K562 (cell line): ENCODE measurements around the gene BPI. TPM values are rescaled to one million over a fixed set of nuclear protein-coding genes. Genes with fewer than 3 reads are reported as not detected.

ENCODE experiments used
- ATAC-seq: fragments of 200-7000 bp; cut with Tn5 transposase; 3 replicates; pipeline ENCODE4 v1.9.1; 2020; ENCODE audit warnings: moderate library complexity
- BruUV-seq: library from RNA; stranded (reverse); fragments of 400-500 nt; replicated peaks from 2 replicates; lab custom pipeline; 2021; lab: Mats Ljungman, UMichigan
- CTCF ChIA-PET: fragments of 300-600 bp; formaldehyde crosslinking; extraction: SDS; loops from one replicate; lab custom pipeline; 2021; ENCODE audit warnings: low intra/inter-chr PET ratio; lab: Yijun Ruan, JAX
- POLR2A ChIA-PET: fragments of 300-600, 350-650 bp; sonication (Branson Sonifier 250); formaldehyde crosslinking; extraction: SDS; loops from one replicate; lab custom pipeline; 2021; ENCODE audit warnings: antibody characterized with exemption, inconsistent platforms; lab: Yijun Ruan, JAX
- DNase-seq, 4 experiments: peaks; one replicate each; pipeline versions ENCODE4 v3.0.0 to v3.0.0-alpha.2; 2011 to 2018; ENCODE audit warnings: low spot score in 3 of 4, mixed read lengths in 3 of 4; ENCODE audit errors: extremely low read depth in 1 of 4
- FAIRE-seq: peaks from 2 replicates; lab custom pipeline; 2011; peaks lifted over from hg19 to GRCh38; lab: Jason Lieb, UNC
- H2AFZ ChIP-seq: 2 replicates; pipeline ENCODE4 v1.6.0; 2011; ENCODE audit warnings: low read depth, low read length, control low read depth, inconsistent platforms
- H3K27ac ChIP-seq: fragments of 200-600 bp; 3 replicates; pipeline ENCODE4 v1.8.0; 2011; ENCODE audit warnings: low read depth, mild to moderate bottlenecking, control low read depth, inconsistent platforms, low read length, moderate library complexity, mixed read lengths; ENCODE audit errors: extremely low read depth
- H3K27me3 ChIP-seq, 2 experiments: fragments of 300-600 bp in 1 of 2; 2 replicates in 1 of 2; 3 replicates in 1 of 2; pipeline versions ENCODE4 v1.6.0 to v1.8.0; 2011; ENCODE audit warnings: inconsistent platforms in 2 of 2, low read length in 2 of 2, mild to moderate bottlenecking in 1 of 2, mixed read lengths in 1 of 2, moderate library complexity in 1 of 2; ENCODE audit not compliant: control insufficient read depth in 2 of 2, insufficient read depth in 2 of 2
- H3K36me3 ChIP-seq: fragments of 300-600 bp; 3 replicates; pipeline ENCODE4 v1.8.0; 2011; ENCODE audit warnings: mild to moderate bottlenecking, low read length, inconsistent platforms; ENCODE audit not compliant: control insufficient read depth, insufficient read depth
- H3K4me1 ChIP-seq, 2 experiments: fragments of 200-600 bp in 1 of 2; replicated peaks in 1 of 2; 2 replicates in 1 of 2; 3 replicates in 1 of 2; pipeline versions ENCODE4 v1.5.1 to v1.8.0; 2011; ENCODE audit warnings: inconsistent platforms in 2 of 2, low read length in 2 of 2, mild to moderate bottlenecking in 1 of 2, mixed read lengths in 1 of 2, moderate library complexity in 1 of 2; ENCODE audit not compliant: control insufficient read depth in 2 of 2, insufficient read depth in 2 of 2
- H3K4me2 ChIP-seq: 2 replicates; pipeline ENCODE4 v1.6.1; 2011; ENCODE audit warnings: low read length, control low read depth, inconsistent platforms, mixed read lengths; ENCODE audit not compliant: insufficient read depth
- H3K4me3 ChIP-seq: fragments of 200-600 bp; sonication (generic), shearing (Covaris generic); 2 replicates; pipeline ENCODE4 v1.5.1; 2016; ENCODE audit warnings: control low read depth, inconsistent platforms
- H3K79me2 ChIP-seq: fragments of 200-600 bp; 3 replicates; pipeline ENCODE4 v1.8.0; 2011; ENCODE audit warnings: low read length, inconsistent platforms; ENCODE audit not compliant: control insufficient read depth, insufficient read depth
- H3K9ac ChIP-seq, 2 experiments: 2 replicates each; pipeline versions ENCODE4 v1.6.0 to v1.6.1; 2011; ENCODE audit warnings: low read depth in 2 of 2, low read length in 2 of 2, control low read depth in 1 of 2, inconsistent platforms in 1 of 2, mild to moderate bottlenecking in 1 of 2, mixed read lengths in 1 of 2; ENCODE audit not compliant: insufficient read depth in 1 of 2
- H3K9me1 ChIP-seq: one replicate; pipeline ENCODE4 v1.6.0; 2011; ENCODE audit warnings: inconsistent platforms, mild to moderate bottlenecking, low read length, moderate library complexity; ENCODE audit not compliant: control insufficient read depth, insufficient read depth
- H3K9me3 ChIP-seq: replicated peaks from 2 replicates; pipeline ENCODE4 v1.5.1; 2011; ENCODE audit warnings: low read depth, low read length, inconsistent platforms; ENCODE audit not compliant: control insufficient read depth, insufficient read depth
- H4K20me1 ChIP-seq: replicated peaks from 2 replicates; pipeline ENCODE4 v1.6.1; 2011; ENCODE audit warnings: low read length, inconsistent platforms, mixed read lengths; ENCODE audit not compliant: control insufficient read depth, insufficient read depth
- BACH1 ChIP-seq: fragments of 200-800 bp; sonication (Bioruptor generic); IDR thresholded peaks from 2 replicates; pipeline ENCODE4 v1.6.1; 2016; ENCODE audit warnings: missing genetic modification characterization, missing compliant biosample characterization
- CXXC5 ChIP-seq: fragments of 250-450 bp; sonication (Bioruptor Pico); IDR thresholded peaks from 2 replicates; pipeline ENCODE4 v1.8.0; 2022; ENCODE audit warnings: inconsistent platforms, mild to moderate bottlenecking, moderate library complexity
- E2F4 ChIP-seq: sonication (generic); formaldehyde crosslinking; IDR thresholded peaks from 2 replicates; pipeline ENCODE4 v1.8.0; 2022; ENCODE audit warnings: mild to moderate bottlenecking, low read depth, missing genetic modification reagents
- EP400 ChIP-seq: fragments of 450-650 bp; IDR thresholded peaks from 2 replicates; pipeline ENCODE4 v1.6.1; 2017; ENCODE audit warnings: antibody characterized with exemption, mild to moderate bottlenecking, moderate library complexity
- FOXA1 ChIP-seq: fragments of 450-650 bp; IDR thresholded peaks from 2 replicates; pipeline ENCODE4 v1.6.1; 2016; ENCODE audit warnings: mild to moderate bottlenecking, borderline replicate concordance
- KDM1A ChIP-seq, 2 experiments: fragments of 450-650 bp; IDR thresholded peaks; 2 replicates each; pipeline ENCODE4 v1.6.1; 2016; ENCODE audit warnings: mild to moderate bottlenecking in 2 of 2
- MEF2A ChIP-seq: IDR thresholded peaks from 2 replicates; pipeline ENCODE4 v1.6.1; 2011; ENCODE audit warnings: low read depth, mild to moderate bottlenecking, low read length, moderate library complexity; ENCODE audit not compliant: control insufficient read depth
- MYC ChIP-seq, 2 experiments: fragments of 250-450 bp in 1 of 2; sonication (Bioruptor Pico) in 1 of 2; IDR thresholded peaks; 2 replicates each; pipeline versions ENCODE4 v1.5.1 to v1.6.1; 2012 to 2021; ENCODE audit warnings: low read depth in 2 of 2, borderline replicate concordance in 1 of 2, improper control_type of control experiment in 1 of 2, low read length in 1 of 2, mild to moderate bottlenecking in 1 of 2, moderate library complexity in 1 of 2
- RCOR1 ChIP-seq, 2 experiments: IDR thresholded peaks; 2 replicates each; pipeline ENCODE4 v1.6.1; 2012; ENCODE audit warnings: low read depth in 2 of 2, low read length in 2 of 2, borderline replicate concordance in 1 of 2, improper control_type of control experiment in 1 of 2
- RFX1 ChIP-seq: fragments of 450-650 bp; IDR thresholded peaks from 2 replicates; pipeline ENCODE4 v1.6.1; 2016; ENCODE audit warnings: mild to moderate bottlenecking, moderate library complexity
- WGBS: fragments of 100-300 bp; shearing (Covaris generic); methylation state at CpG from one replicate; pipeline ENCODE4 v1.1.6; 2016; ENCODE audit warnings: low coverage, mixed read lengths; ENCODE audit not compliant: insufficient coverage; ENCODE audit errors: missing lambda C conversion rate; 5-methylcytosine and 5-hydroxymethylcytosine counted together
- in situ Hi-C: fragments of 300-500 bp; cut with MboI; formaldehyde crosslinking; loops from 4 replicates; pipeline ENCODE4 v1.15.0; 2018; ENCODE audit warnings: inconsistent platforms, mixed read lengths
- intact Hi-C: fragments of 100-400 bp; cut with micrococcal nuclease; formaldehyde crosslinking; loops from 2 replicates; pipeline ENCODE4 v1.14.2; 2022
- polyA plus RNA-seq, 8 experiments: library from polyadenylated mRNA; depleted of rRNA in 4 of 8; stranded (reverse) in 5 of 8; unstranded in 3 of 8; fragments of >200 nt; fragmentation: Nextera tagmentation in 2 of 8; fragmentation: Illumina TruSeq in 1 of 8; extraction: Ambion mirVana in 2 of 8; extraction: Trizol in 1 of 8; gene quantifications; 2 replicates each; pipeline versions ENCODE4 v1.2.1 to v1.2.3, GENCODE V29; 2011 to 2014; ENCODE audit warnings: inconsistent platforms in 1 of 8, missing spikeins in 1 of 8
- total RNA-seq, 7 experiments: library from RNA; depleted of rRNA in 6 of 7; stranded (reverse); fragments of >200 nt in 6 of 7; fragmentation: Illumina TruSeq in 2 of 7; extraction: Trizol in 2 of 7; gene quantifications; 2 replicates each; pipeline versions ENCODE4 v1.2.1 to v1.2.3, GENCODE V29; 2011 to 2021; ENCODE audit warnings: low replicate concordance in 1 of 7

The BPI gene
- total and polyA plus RNA-seq, 9 of the 15 experiments (the other 6 are each of a cell fraction or from before 2014, with no cell fraction given): not detected

GRCh38 chr20:38301309-38301708 is 2.6 kb upstream of the BPI start (continued):
- TF ChIP-seq EP400: no peak
- TF ChIP-seq CXXC5 (CRISPR knock-in tag): no peak
- TF ChIP-seq E2F4 (CRISPR knock-in tag): no peak
- no peak for TF ChIP-seq MYC (IDR thresholded peaks at IDR 0.05; ENCODE audit: low read depth, low read length)
- no peak for TF ChIP-seq MYC (CRISPR knock-in tag; IDR thresholded peaks at IDR 0.05; ENCODE audit: borderline replicate concordance, low read depth)

- BruUV-seq: no TSS peak
- intact Hi-C loops: no loop called here
Measured at GRCh38 chr20:38302786-38303185, 1.2 kb upstream of the BPI start.

More at GRCh38 chr20:38302786-38303185, 1.2 kb upstream of the BPI start:
- DNase-seq (peak in 2 of 4 experiments; percentile 24 to 38), FAIRE-seq (no peak), ATAC-seq (no peak)
- ChIA-PET CTCF (no interaction called here), POLR2A (interaction anchor here (0.8 kb wide), 1 partner anchor 10 kb away, joined by 3 read pairs; no protein-coding TSS in a partner anchor)
- TF ChIP-seq RCOR1 (IDR thresholded peaks at IDR 0.05; ENCODE audit: borderline replicate concordance in 1 of 2, low read depth in 2 of 2, low read length in 2 of 2): peak in 1 of 2 experiments; percentile 56; a peak in 1 of 4 replicates
- TF ChIP-seq FOXA1: no peak
- TF ChIP-seq KDM1A (IDR thresholded peaks at IDR 0.05): 0 out of 4 replicates have a peak, but pooled peaks of 1 of the 2 experiments have one; percentile 14
- no peak for TF ChIP-seq MEF2A
- no peak for TF ChIP-seq BACH1
- TF ChIP-seq RFX1: peak; percentile 69
- Histone ChIP-seq H3K9me1 (no peaks in the 10 kb centered on the region), H3K4me3 (no peak overlapping the region), H3K36me3 (no peaks in the 10 kb centered on the region), H2AFZ (no peak overlapping the region), H3K9ac (no peak overlapping the region), H3K27ac (no peak overlapping the region), H3K9me3 (no peaks in the 10 kb centered on the region), H3K27me3 (peaks cover 7 to 37% of the 10 kb centered on the region in 2 experiments; a peak in 4 of 5 replicates), H3K79me2 (no peaks in the 10 kb centered on the region), H3K4me2 (no peak overlapping the region), H3K4me1 (peaks cover 0 to 6% of the 10 kb centered on the region in 2 experiments; a peak in 1 of 5 replicates), H4K20me1 (peaks cover 3% of the 10 kb centered on the region; the same call in 1 of the 2 replicates)
- WGBS: 4% methylated on average over 10 of the region's 11 CpGs
- in situ Hi-C loops: no loop called here
